GM18951 (cell line): ENCODE results near the gene CCR9.

Source experiments
- POLR2A ChIP-seq: IDR thresholded peaks from 4 replicates; pipeline ENCODE4 v1.6.1; 2011; ENCODE audit warnings: mild to moderate bottlenecking; ENCODE audit not compliant: insufficient read length, insufficient read depth; ENCODE audit errors: extremely low read depth
- in situ Hi-C: fragments of 300-500 bp; cut with MboI; formaldehyde crosslinking; loops from one replicate; pipeline ENCODE4 v1.12.0; 2022; ENCODE audit warnings: low sequenced_read_pairs, mixed read lengths, inconsistent platforms; ENCODE audit not compliant: unreplicated experiment

CCR9 gene

DNA sequence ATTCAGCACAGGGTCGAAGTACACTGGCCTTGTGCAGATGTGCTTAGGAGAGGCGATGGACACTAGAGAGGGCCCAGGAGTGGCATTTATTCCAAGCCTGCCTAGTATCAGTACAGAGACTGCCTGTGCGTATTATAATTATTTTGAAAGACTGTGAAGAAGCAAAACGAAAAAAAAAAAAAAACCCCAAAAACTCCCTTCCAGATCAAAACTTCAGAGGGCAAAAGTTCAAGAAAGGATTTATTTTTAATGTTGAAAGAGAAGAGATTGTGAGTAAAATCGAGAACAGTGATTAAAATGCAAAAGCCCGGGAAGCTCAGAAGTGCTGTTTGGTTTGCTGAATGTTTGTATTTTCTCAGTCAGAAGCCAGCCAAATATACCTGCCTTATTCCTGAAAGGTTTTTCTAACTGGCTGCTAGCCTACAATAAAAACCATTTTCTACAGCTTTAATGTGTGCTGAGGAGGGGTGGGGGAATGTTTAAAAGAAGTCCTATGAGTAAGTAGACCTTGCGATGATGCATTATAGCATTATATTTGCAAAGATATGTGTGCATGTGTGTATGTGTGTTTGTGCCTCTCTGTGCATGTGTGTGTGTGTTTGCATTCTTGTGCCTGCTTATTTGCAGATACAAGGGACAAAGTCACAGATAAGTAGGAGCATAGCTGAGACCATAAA lies 25.2 kb upstream of the CCR9 start:
- no peak for TF ChIP-seq POLR2A
- in situ Hi-C loops: no loop called here

DNA sequence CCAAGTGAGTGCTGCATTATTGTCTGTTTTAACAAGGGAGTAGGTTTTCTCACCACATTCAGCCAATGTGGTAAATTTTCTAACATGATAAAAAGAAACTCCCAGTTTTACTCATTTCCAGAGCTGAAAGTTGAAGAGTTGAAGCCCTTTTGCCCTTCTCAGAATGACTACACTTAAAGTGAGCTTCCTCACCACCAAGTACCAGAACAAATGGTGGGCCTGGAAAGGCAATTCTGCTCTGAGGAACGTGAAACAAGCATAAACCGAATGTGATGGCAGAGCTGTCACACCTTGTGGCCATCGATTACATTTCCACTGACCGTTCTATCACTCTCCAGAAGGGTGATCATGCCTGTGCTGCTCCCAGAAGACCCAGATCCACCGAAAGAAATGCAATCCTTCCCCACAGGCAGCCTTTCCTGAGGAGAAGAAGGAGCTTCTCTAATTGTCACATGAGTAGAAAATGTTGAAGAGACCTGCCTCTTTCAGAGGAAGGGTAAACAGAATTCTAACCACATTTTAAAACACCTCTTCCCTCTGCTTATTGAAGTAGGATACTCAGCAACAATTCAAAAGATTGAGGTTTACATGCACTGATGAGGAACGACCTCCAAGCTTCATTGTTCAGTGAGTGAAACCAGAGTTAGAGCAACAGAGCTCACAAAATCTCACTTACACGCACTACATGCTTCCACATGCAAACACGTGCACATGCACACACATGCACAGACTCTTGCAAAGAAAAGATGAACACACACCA lies 21.4 kb upstream of the CCR9 start:
- in situ Hi-C loops: no loop called here
- TF ChIP-seq POLR2A: no peak

DNA sequence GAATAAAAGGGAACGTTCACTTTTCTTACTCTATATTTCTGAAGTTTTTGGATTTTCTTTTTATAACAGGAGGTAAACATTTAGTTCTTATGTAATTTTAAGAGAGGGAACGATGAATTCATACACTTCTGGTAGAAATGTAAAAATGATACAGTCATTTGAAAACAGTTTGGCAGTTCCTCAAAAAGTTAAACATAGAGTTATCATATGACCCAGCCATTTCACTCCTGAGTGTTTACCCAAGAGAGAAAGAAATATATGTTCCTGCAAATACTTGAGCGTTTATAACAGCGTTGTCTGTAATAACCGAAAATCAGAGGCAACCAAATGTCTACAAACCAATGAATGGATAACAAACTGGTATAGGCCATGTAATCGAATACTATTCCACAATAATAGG lies 20.8 kb upstream of the CCR9 start:
- in situ Hi-C loops: no loop called here
- no peak for TF ChIP-seq POLR2A

DNA sequence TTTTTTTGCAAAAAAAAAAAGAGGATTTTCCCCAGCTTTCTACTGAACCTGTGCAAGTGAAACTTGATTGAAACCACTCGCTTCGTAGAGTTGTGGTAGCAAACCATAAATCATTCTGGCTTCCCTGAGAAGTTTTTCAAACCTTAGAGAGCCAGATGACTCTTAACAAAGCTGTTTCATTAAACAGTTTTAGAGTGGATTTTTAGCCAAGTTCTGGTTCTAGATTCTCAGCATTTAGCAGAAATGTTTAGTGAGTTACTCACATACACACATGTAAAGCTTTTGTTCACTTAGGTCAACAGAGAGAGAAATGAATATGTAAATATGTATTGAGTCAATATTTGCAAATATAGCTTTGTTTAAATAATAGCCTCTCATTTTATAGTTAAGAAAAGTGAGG lies 18.1 kb upstream of the CCR9 start:
- no peak for TF ChIP-seq POLR2A
- in situ Hi-C loops: no loop called here

DNA sequence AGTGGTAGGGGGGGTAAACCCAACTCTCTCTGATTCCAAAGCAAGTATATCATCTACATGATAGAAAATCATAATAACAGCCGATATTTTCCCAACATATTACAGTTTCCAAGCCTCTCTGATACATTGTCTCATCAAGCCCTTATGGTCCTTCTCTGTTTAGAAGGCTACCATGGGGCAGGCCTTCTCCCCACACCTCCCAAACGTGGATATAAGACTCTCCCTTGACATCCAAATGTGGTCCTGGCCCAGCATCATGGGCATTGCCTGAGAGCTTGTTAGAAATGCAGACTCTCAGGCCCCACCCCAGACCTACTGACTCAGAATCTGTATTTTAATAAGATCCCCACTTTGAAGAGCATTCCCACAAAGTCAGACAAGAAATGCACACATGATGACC lies 17.7 kb upstream of the CCR9 start:
- in situ Hi-C loops: no loop called here
- TF ChIP-seq POLR2A: no peak

DNA sequence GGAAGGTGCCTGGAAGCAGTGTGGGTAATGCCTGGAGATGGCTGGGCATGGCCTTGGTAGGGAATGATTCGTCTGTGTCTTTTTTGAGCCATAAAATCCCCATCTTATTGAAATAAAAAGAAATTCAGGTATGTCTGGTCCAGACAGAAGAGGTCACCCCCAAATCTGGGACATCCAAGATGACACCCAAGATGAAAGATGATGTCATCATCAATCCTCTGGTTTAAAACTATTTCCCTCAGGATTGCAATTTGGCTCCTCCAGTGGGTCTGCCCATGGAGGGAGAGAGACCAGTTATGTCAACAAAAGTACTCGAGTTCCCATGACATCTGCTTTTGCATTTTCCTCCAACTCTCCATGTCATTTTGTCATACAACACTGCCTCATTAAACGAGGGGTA lies 16.7 kb upstream of the CCR9 start:
- no peak for TF ChIP-seq POLR2A

DNA sequence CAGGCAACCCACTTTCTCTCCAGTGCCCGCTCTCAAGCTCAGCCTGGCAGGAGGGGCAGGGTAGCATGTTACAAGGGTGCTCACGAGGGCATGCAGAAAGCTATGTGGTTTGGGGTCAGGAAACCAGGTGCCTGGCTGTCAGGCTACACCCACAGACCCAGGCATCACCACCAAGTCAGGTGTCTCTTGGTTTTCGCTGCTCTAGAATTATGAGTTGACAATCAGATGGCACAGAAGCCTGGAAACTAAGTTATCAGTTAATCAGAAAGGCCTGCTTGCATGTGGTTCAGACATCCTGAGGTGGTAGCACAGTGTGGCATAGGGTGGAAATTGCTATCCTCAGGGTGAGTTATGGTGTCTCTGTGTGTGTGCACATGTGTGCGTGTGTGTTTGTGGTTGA lies 16.2 kb upstream of the CCR9 start:
- TF ChIP-seq POLR2A: no peak
- in situ Hi-C loops: no loop called here

More for the DNA sequence above, 16.7 kb upstream of the CCR9 start:
- in situ Hi-C loops: no loop called here

DNA sequence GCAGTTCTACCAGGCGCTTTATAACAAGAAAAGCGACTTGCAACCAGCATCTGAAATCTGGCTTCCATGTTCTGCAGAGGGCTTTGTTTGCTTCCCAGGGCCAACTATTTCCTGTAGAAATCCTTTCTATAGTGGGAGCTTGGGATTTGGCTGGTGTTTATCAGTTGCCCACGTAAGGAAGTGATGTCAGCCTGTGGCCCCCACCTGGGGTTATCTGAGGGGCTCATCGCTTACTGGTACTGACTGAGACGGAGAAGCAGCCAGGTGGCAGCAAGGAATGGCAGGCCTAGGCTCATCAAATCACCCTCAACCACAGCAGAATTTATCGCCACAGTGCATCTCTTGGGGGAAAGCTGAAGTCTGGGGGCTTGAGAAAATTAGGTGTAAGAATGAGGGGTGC lies 14.6 kb upstream of the CCR9 start:
- TF ChIP-seq POLR2A: no peak
- in situ Hi-C loops: no loop called here

DNA sequence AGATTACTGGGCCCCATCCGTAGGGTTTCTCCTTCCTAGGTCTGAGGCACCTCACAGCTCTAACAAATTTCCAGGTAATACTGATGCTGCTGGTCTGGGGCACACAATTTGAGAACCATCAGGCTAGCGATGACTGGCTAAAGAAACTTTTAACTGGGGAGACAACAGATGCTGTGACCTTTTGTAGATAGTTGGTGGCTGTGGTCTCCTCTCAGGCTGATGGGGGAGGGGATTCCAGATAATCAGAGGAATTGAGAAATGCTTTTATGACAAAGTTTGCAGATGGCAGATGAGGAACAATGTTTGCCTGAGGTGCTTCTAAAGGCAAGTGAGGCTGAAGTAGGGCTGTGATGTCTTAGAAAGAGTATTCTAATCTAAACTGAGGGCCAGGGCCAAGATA lies 13.8 kb upstream of the CCR9 start:
- in situ Hi-C loops: no loop called here

DNA sequence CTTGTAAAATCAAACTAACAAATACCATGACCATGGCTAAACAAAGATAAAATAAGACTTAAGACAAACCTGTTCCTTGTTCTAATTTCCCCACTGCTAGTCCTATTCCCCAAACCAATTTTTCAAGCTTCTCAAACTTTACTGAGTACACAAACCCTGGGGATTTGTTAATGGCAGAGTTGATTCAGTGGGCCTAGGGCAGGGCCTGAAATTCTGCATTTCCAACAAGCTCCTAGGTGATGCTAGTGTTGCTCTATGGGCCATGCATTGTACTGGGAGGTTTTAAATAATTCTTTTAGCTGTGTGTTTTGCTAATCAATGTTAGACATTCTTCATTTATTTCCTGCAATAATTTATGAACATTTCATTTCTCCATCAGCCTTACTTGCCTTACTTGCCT lies 13.3 kb upstream of the CCR9 start:
- TF ChIP-seq POLR2A: no peak
- in situ Hi-C loops: no loop called here

More for the DNA sequence above, 13.8 kb upstream of the CCR9 start:
- no peak for TF ChIP-seq POLR2A

DNA sequence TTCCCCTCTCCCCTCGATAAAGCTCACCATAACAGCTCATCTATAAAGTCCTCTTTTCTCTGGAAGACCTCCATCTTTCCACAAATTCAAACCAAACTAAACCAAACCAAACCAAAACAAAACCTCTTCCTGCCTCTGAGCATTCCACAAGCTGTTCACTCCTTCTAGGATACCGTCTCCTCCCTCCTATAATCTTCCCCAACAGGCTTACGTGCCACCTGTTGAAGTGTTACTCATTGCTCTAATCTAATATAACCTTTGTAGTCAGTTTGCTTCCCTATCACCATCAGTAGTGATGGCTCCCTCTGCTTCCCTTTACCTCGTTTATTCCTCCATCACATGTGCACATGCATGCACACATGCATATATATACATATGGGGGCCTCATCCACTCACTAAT lies 12.7 kb upstream of the CCR9 start:
- TF ChIP-seq POLR2A: no peak

DNA sequence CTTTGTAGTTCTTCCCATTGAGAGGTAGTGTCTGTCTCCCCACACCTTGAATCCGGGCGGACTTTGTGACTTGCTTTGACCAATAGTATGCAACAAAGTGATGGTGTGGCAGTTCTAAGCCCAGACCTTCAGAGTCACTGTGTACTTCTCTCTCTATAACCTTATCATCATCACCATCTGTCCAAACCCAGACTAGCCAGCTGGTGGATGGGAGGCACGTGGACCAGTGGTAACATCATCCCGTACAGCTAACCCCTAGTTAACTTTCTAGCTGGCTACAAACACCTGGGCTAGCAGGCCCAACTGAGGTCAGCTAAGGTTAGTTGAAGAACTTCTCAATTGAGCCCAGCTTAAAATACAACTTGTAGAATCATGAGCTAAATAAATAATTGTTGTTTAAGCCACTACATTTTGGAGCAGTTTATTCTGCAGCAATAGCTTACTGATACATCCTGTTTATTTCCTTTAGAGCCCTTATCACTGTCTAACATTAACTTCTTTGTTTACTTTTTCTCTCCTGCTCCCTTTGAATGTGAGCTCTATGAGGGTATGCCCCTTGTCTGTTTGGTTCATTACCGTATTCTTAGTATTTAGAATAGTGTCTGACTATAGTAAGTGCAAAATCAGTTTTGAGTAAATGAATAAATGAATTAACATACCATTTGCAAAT lies 11.5 kb upstream of the CCR9 start:
- in situ Hi-C loops: no loop called here
- TF ChIP-seq POLR2A: no peak

More for the DNA sequence above, 12.7 kb upstream of the CCR9 start:
- in situ Hi-C loops: no loop called here

DNA sequence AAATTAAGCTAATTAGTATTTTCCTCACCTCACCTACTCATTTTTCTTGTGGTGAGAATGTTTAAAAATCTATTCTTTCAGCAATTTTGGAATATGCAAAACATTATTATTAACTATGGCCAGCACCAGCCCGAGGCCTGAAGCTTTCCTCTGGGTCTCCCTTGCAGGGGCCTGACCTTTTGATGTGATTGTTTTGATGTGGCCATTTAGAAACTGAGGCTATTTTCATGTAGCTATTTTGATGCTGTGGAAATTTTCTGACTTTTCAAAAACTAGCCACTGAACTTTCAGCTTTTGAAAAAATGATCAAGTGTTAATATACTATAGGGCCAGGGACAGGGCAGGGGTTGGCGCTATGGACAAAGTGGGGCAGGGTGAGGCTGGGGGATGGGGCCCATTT lies 8.2 kb upstream of the CCR9 start:
- in situ Hi-C loops: no loop called here
- no peak for TF ChIP-seq POLR2A

DNA sequence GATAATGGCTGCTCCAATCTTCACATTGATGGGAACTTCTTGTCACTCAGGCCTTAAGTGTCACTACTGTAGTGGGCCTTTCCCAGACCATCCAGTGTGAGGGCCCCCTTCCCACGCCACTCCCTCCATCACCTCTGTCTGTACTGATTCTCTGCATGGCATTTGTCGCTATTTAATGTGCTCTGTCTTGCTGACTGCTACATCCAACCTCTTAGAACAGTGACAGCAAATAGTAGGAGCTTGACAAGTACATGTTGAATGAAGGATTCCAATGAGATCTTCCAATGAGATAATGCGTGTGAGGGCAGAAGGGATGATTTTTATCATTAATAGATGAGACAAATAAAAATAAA lies 5.6 kb upstream of the CCR9 start:
- no peak for TF ChIP-seq POLR2A
- in situ Hi-C loops: no loop called here
